ENCODE measurements around the gene PPIP5K2.

- TF ChIP-seq POLR2A (IDR thresholded peaks at IDR 0.05; ENCODE audit: low read depth, low read length) (no peak), EZH2 (IDR thresholded peaks at IDR 0.05; ENCODE audit: borderline replicate concordance, low read depth, low read length, severe bottlenecking) (no peak), POLR2AphosphoS5 (IDR thresholded peaks at IDR 0.05; ENCODE audit: insufficient read depth, low read depth, low read length) (no peak)
- TF ChIP-seq, protein P1, sequence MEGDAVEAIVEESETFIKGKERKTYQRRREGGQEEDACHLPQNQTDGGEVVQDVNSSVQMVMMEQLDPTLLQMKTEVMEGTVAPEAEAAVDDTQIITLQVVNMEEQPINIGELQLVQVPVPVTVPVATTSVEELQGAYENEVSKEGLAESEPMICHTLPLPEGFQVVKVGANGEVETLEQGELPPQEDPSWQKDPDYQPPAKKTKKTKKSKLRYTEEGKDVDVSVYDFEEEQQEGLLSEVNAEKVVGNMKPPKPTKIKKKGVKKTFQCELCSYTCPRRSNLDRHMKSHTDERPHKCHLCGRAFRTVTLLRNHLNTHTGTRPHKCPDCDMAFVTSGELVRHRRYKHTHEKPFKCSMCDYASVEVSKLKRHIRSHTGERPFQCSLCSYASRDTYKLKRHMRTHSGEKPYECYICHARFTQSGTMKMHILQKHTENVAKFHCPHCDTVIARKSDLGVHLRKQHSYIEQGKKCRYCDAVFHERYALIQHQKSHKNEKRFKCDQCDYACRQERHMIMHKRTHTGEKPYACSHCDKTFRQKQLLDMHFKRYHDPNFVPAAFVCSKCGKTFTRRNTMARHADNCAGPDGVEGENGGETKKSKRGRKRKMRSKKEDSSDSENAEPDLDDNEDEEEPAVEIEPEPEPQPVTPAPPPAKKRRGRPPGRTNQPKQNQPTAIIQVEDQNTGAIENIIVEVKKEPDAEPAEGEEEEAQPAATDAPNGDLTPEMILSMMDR (IDR thresholded peaks at IDR 0.05; ENCODE audit: extremely low read depth in 1 of 2, insufficient read depth in 1 of 2, low read depth in 1 of 2, low read length in 2 of 2) = no peak
Observed at GRCh38 chr5:103101079-103101750, 18.9 kb upstream of the PPIP5K2 start.
